Brain microvascular endothelial cell (primary cell): ENCODE data around the gene LCNL1.

Experiments
- DNase-seq: peaks from one replicate; pipeline ENCODE4 v3.0.0-alpha.2; 2020
- H3K27ac ChIP-seq: fragments of 250-450 bp; sonication (Bioruptor Pico); 2 replicates; pipeline ENCODE4 v1.5.1; 2020; ENCODE audit warnings: mild to moderate bottlenecking, moderate library complexity
- H3K27me3 ChIP-seq: fragments of 250-450 bp; sonication (Bioruptor Pico); replicated peaks from 2 replicates; pipeline ENCODE4 v1.5.1; 2020; ENCODE audit warnings: mild to moderate bottlenecking
- H3K36me3 ChIP-seq: fragments of 250-450 bp; sonication (Bioruptor Pico); replicated peaks from 2 replicates; pipeline ENCODE4 v1.5.1; 2020; ENCODE audit warnings: mild to moderate bottlenecking
- H3K4me3 ChIP-seq: 2 replicates; pipeline ENCODE4 v1.5.1; 2011; ENCODE audit warnings: low read depth, mild to moderate bottlenecking, control low read depth, low read length, moderate library complexity
- in situ Hi-C: cut with HindIII; loops from 2 replicates; pipeline ENCODE4 v1.10.0; 2017; ENCODE audit warnings: low sequenced_read_pairs, low pct_ligation_motif_present
- TF ChIP-seq, protein P1 (sequence below): IDR thresholded peaks from 2 replicates; pipeline ENCODE4 v1.5.1; 2011; ENCODE audit warnings: low read depth, mild to moderate bottlenecking, moderate library complexity, low read length, control low read depth, inconsistent platforms; ENCODE audit errors: missing control alignments

Gene LCNL1

DNA sequence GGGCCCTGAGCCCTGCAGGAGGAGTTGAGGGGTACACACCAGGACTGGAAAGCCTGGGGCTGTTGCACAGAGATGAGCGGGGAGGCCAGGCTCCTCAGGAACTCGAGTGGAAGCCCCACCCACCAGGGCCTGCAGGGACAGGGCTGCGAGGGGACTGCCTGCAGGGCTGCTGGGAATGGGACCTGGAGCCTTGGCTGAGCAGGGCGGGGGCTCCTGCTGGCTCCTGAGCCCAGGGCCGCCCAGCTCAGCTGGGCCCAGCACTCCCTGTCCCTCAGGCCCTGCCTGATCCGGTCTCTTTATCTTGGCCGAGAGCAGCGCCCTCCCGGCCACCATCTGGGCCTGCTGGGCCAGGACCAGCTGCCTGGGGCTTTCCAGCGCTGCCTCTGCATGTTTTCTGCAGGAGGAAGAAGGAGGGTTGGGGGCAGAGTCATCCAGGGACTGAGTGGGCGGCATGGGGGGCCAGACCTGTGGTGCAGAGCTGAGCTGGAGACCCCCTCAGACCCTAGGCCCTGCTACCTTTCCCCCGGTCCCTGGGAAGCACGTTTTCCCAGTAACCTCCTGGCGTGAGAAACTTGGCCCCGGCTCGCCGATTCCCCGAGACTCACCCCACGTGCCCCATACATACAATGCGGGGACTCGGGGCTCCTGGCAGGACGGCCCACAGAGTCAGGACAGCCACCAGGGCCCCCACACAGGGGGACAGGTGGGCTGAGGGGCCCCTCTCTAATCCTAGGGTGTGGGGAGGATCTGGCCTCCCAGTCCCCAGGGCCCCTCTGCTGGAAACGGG is 21.3 kb upstream of the LCNL1 start:
- Histone ChIP-seq H3K27ac (no peak overlapping the region), H3K4me3 (no peak overlapping the region), H3K27me3 (no peaks in the 10 kb centered on the region), H3K36me3 (no peaks in the 10 kb centered on the region)
- in situ Hi-C loops, result no loop called here
- no peak for DNase-seq
- TF ChIP-seq, protein P1, sequence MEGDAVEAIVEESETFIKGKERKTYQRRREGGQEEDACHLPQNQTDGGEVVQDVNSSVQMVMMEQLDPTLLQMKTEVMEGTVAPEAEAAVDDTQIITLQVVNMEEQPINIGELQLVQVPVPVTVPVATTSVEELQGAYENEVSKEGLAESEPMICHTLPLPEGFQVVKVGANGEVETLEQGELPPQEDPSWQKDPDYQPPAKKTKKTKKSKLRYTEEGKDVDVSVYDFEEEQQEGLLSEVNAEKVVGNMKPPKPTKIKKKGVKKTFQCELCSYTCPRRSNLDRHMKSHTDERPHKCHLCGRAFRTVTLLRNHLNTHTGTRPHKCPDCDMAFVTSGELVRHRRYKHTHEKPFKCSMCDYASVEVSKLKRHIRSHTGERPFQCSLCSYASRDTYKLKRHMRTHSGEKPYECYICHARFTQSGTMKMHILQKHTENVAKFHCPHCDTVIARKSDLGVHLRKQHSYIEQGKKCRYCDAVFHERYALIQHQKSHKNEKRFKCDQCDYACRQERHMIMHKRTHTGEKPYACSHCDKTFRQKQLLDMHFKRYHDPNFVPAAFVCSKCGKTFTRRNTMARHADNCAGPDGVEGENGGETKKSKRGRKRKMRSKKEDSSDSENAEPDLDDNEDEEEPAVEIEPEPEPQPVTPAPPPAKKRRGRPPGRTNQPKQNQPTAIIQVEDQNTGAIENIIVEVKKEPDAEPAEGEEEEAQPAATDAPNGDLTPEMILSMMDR, result no peak

- Histone ChIP-seq H3K27me3 (no peaks in the 10 kb centered on the region), H3K4me3 (no peak overlapping the region), H3K36me3 (no peaks in the 10 kb centered on the region), H3K27ac (no peak overlapping the region)
- in situ Hi-C loops, result no loop called here
- DNase-seq, result no peak
- TF ChIP-seq, protein P1, result no peak
Observed at GRCh38 chr9:136962163-136962562, 20.6 kb upstream of the LCNL1 start.

- no peaks in the 10 kb centered on the region for H3K27me3 ChIP-seq
- H3K4me3 ChIP-seq, result no peak overlapping the region
- H3K27ac ChIP-seq, result no peak overlapping the region
- no peaks in the 10 kb centered on the region for H3K36me3 ChIP-seq
- DNase-seq, result no peak
- in situ Hi-C loops, result no loop called here
- TF ChIP-seq, protein P1, result no peak
Observed at GRCh38 chr9:136962701-136963248, 20.0 kb upstream of the LCNL1 start.

GRCh38 chr9:136963341-136963740 is 19.5 kb upstream of the LCNL1 start:
- TF ChIP-seq, protein P1, result no peak
- Histone ChIP-seq H3K36me3 (no peaks in the 10 kb centered on the region), H3K27me3 (no peaks in the 10 kb centered on the region), H3K27ac (no peak overlapping the region), H3K4me3 (no peak overlapping the region)
- in situ Hi-C loops, result no loop called here
- DNase-seq, result no peak

DNA sequence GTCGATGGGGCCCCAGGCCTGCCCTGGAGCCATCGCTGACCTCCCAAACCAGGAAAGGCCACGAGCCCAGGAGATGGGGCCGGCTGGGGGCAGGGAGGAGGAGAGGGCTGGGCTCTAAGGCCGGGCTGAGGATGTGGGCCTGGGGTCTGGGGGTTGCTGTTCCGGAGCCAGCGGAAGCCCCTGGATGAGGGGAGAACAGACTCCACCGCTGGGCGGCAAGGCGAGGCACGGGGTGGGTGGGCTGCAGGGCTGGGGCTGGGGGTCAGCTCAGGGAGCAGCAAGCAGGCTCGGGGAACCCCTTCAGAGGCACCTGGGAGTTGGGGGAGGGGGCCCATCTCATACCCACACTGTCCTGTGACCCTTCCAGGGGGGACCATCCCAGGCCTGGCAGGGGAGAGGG is 19.0 kb upstream of the LCNL1 start:
- DNase-seq, result no peak
- H3K4me3 ChIP-seq, result no peak overlapping the region
- H3K36me3 ChIP-seq, result no peaks in the 10 kb centered on the region
- H3K27me3 ChIP-seq, result no peaks in the 10 kb centered on the region
- TF ChIP-seq, protein P1, result no peak
- in situ Hi-C loops, result no loop called here
- no peak overlapping the region for H3K27ac ChIP-seq
